H1 (cell line): ENCODE measurements around the gene GPR143. TPM values are rescaled to one million over a fixed set of nuclear protein-coding genes. Genes with fewer than 3 reads are reported as not detected.

Source experiments
- SUZ12 ChIP-seq: fragments of 200-600 bp; sonication (generic); IDR thresholded peaks from 2 replicates; pipeline ENCODE4 v1.6.1; 2012; ENCODE audit warnings: mild to moderate bottlenecking, inconsistent platforms, low read length, moderate library complexity, mixed read lengths
- polyA plus RNA-seq, 7 experiments: library from polyadenylated mRNA; depleted of rRNA in 3 of 7; stranded (reverse) in 5 of 7; unstranded in 2 of 7; fragments of >200 nt in 5 of 7; fragments of 200-250 nt in 2 of 7; gene quantifications; 1 replicate in 5 of 7; 2 replicates in 1 of 7; 4 replicates in 1 of 7; pipeline versions ENCODE4 v1.2.1 to v1.2.3, GENCODE V29; 2011 to 2013; ENCODE audit warnings: missing spikeins in 2 of 7, mixed read lengths in 2 of 7
- total RNA-seq: library from RNA; stranded (reverse); fragmentation: NEBNext Ultra II Directional; extraction: Animal tissue kit (Norgen Biotek cat#: 25700); gene quantifications from 2 replicates; pipeline ENCODE4 v1.2.1, GENCODE V29; 2021
- TF ChIP-seq, protein P1 (sequence below), 3 experiments: IDR thresholded peaks; 1 replicate in 2 of 3; 2 replicates in 1 of 3; pipeline versions ENCODE4 v1.5.1 to v1.6.1; 2011; ENCODE audit warnings: low read length in 3 of 3, mild to moderate bottlenecking in 3 of 3, inconsistent platforms in 2 of 3, low read depth in 1 of 3, moderate library complexity in 1 of 3; ENCODE audit not compliant: insufficient read depth in 1 of 3; ENCODE audit errors: control extremely low read depth in 1 of 3

The GPR143 gene
- total and polyA plus RNA-seq, 2 of the 8 experiments (the other 6 are each of a cell fraction or from before 2014, with no cell fraction given): 18.5 to 30.7 TPM

DNA sequence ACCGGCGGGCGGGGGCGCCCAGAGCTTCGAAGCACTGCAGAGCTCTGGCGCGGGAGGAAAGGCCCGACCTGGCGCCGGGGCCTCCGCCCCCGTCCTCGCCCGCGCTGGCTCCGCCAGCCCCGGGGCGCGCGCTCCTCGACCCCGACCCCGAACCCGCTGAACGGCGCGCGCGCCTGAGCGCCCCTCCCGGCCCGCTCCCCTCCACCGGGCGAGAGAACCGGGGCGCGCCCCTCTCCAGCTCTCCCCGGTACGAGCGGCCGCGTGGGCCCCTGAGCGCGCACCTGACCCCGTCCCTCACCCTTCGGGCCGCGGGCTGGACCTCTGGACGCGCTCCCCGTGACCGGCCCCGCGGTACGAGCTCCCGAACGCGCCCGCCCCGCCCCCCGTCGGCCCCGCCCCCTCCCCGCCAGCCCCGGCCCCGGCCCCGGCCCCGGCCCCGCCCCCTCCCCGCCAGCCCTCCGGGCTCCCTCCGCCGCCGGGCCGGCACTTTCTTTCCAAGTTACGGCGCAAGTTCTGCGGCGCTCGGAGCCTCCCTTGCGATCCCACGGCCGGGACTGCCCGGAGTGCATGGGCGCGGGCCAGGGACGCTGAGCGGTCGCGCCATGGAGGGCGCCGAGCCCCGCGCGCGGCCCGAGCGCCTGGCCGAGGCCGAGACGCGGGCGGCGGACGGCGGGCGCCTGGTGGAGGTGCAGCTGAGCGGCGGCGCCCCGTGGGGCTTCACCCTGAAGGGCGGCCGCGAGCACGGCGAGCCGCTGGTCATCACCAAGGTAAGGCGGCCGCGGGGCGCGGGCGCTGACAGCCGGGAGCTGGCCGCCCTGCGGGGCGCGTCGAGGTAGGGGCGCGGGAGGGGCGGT lies 20.5 kb upstream of the GPR143 start, which contains the start of gene SHROOM2 (continued):
- TF ChIP-seq, protein P1, sequence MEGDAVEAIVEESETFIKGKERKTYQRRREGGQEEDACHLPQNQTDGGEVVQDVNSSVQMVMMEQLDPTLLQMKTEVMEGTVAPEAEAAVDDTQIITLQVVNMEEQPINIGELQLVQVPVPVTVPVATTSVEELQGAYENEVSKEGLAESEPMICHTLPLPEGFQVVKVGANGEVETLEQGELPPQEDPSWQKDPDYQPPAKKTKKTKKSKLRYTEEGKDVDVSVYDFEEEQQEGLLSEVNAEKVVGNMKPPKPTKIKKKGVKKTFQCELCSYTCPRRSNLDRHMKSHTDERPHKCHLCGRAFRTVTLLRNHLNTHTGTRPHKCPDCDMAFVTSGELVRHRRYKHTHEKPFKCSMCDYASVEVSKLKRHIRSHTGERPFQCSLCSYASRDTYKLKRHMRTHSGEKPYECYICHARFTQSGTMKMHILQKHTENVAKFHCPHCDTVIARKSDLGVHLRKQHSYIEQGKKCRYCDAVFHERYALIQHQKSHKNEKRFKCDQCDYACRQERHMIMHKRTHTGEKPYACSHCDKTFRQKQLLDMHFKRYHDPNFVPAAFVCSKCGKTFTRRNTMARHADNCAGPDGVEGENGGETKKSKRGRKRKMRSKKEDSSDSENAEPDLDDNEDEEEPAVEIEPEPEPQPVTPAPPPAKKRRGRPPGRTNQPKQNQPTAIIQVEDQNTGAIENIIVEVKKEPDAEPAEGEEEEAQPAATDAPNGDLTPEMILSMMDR (IDR thresholded peaks at IDR 0.05; ENCODE audit: control extremely low read depth in 1 of 3, insufficient read depth in 1 of 3, low read depth in 1 of 3, low read length in 3 of 3): no peak
- TF ChIP-seq SUZ12: no peak
